Measurements from ENCODE around the gene GRM8.
A peak's percentile ranks its signal among the peaks of the same experiment; 100 is the strongest.

GRM8 gene

GRCh38 chr7:127146746-127147536 is 105.8 kb downstream of the GRM8 start:
- no peak for DNase-seq

- no peak for DNase-seq
Observed at GRCh38 chr7:127137146-127137545, 115.6 kb downstream of the GRM8 start.

GRCh38 chr7:127135871-127136485 is 116.8 kb downstream of the GRM8 start:
- no peak for DNase-seq

- no peak for DNase-seq
Observed at GRCh38 chr7:127123220-127123619, 129.5 kb downstream of the GRM8 start.

GRCh38 chr7:127119517-127119916 is 133.2 kb downstream of the GRM8 start:
- no peak for DNase-seq

- DNase-seq, result no peak
Observed at GRCh38 chr7:127114742-127115265, 137.9 kb downstream of the GRM8 start.

- peak; percentile 8 to 9 for DNase-seq
Observed at GRCh38 chr7:127107601-127108007, 145.1 kb downstream of the GRM8 start.

GRCh38 chr7:127093340-127093739 is 159.4 kb downstream of the GRM8 start:
- DNase-seq, result no peak

GRCh38 chr7:127091620-127092019 is 161.1 kb downstream of the GRM8 start:
- DNase-seq, result no peak

GRCh38 chr7:127089146-127089545 is 163.6 kb downstream of the GRM8 start:
- DNase-seq, result no peak

- DNase-seq, result no peak
Observed at GRCh38 chr7:127081539-127081938, 171.2 kb downstream of the GRM8 start.

- no peak for DNase-seq
Observed at GRCh38 chr7:127080576-127080975, 172.2 kb downstream of the GRM8 start.

GRCh38 chr7:127066974-127067373 is 185.8 kb downstream of the GRM8 start:
- DNase-seq, result no peak

GRCh38 chr7:127059475-127059874 is 193.3 kb downstream of the GRM8 start:
- no peak for DNase-seq

GRCh38 chr7:127057918-127058317 is 194.8 kb downstream of the GRM8 start:
- no peak for DNase-seq

GRCh38 chr7:127056202-127056601 is 196.5 kb downstream of the GRM8 start:
- no peak for DNase-seq

GRCh38 chr7:127047521-127047920 is 205.2 kb downstream of the GRM8 start:
- DNase-seq, result no peak

- DNase-seq, result no peak
Observed at GRCh38 chr7:127041689-127042452, 210.9 kb downstream of the GRM8 start.

- DNase-seq, result no peak
Observed at GRCh38 chr7:127040042-127040441, 212.7 kb downstream of the GRM8 start.

GRCh38 chr7:127039541-127039940 is 213.2 kb downstream of the GRM8 start:
- DNase-seq, result no peak

- no peak for DNase-seq
Observed at GRCh38 chr7:127035203-127035849, 217.4 kb downstream of the GRM8 start.

GRCh38 chr7:127034186-127034806 is 218.4 kb downstream of the GRM8 start:
- no peak for DNase-seq

- DNase-seq, result no peak
Observed at GRCh38 chr7:127029823-127030222, 222.9 kb downstream of the GRM8 start.
